ENCODE results near the gene PTPRG. TPM values are rescaled to one million over a fixed set of nuclear protein-coding genes. Genes with fewer than 3 reads are reported as not detected.

PTPRG gene
- total RNA-seq, 2 experiments from 2014 or later = 0.03 to 0.05 TPM

DNA sequence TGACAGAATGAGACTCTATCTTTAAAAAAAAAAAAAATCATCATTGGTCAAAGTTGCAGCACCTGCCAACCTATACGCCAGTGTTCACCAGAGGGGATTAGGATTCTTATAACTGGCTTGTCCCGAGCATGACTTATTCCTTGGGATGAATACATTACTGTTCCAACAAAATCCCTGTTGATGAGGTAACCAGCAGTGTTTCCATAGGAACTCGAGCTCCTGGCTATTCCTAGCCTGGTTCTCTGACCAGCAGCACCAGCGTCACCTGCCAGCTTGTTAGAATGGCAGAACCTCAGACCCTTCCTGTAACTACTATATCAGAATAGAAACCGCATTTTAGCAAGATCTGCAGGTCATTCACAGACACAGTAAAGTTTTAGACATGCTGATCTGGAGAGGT is 364.4 kb downstream of the PTPRG start:
- no peak overlapping the region for H3K4me3 Mint-ChIP-seq
- intact Hi-C loops (cut with DNase I, micrococcal nuclease) = no loop called here
- no peak for TF ChIP-seq CTCF (IDR thresholded peaks at IDR 0.05)
- Histone ChIP-seq H3K27ac (ENCODE audit: low read depth in 1 of 2, low read length in 2 of 2) (no peak overlapping the region), H3K27me3 (ENCODE audit: control insufficient read depth in 1 of 2, insufficient read depth in 2 of 2, low read length in 2 of 2) (no peaks in the 10 kb centered on the region), H3K4me3 (ENCODE audit: low read length) (no peak overlapping the region), H3K4me1 (ENCODE audit: insufficient read depth, low read length) (no peaks in the 10 kb centered on the region), H3K9me3 (ENCODE audit: control insufficient read depth in 1 of 2, insufficient read depth in 1 of 2, low read length in 2 of 2) (peaks cover 0 to 4% of the 10 kb centered on the region in 2 experiments), H3K36me3 (ENCODE audit: insufficient read depth, low read length) (no peaks in the 10 kb centered on the region)
- H3K36me3 Mint-ChIP-seq (ENCODE audit: low read depth) = no peaks in the 10 kb centered on the region
- H3K27ac Mint-ChIP-seq = no peak overlapping the region
- CTCF ChIA-PET = no interaction called here
- no peaks in the 10 kb centered on the region for H3K9me3 Mint-ChIP-seq
- ATAC-seq (ENCODE audit: poor library complexity) = no peak
- POLR2A ChIA-PET = no interaction called here
- H3K27me3 Mint-ChIP-seq = peaks cover 9% of the 10 kb centered on the region
- no peaks in the 10 kb centered on the region for H3K4me1 Mint-ChIP-seq (ENCODE audit: low read depth)
- DNase-seq = no peak

- H3K9me3 ChIP-seq (ENCODE audit: control insufficient read depth in 1 of 2, insufficient read depth in 1 of 2, low read length in 2 of 2) = peaks cover 0 to 6% of the 10 kb centered on the region in 2 experiments
- CTCF ChIA-PET = no interaction called here
- H3K36me3 Mint-ChIP-seq (ENCODE audit: low read depth) = no peaks in the 10 kb centered on the region
Measured at GRCh38 chr3:61926923-61927322, 365.6 kb downstream of the PTPRG start.

GRCh38 chr3:61927332-61927731 is 366.0 kb downstream of the PTPRG start:
- intact Hi-C loops (cut with DNase I, micrococcal nuclease) = no loop called here
- no peaks in the 10 kb centered on the region for H3K9me3 Mint-ChIP-seq
- peaks cover 9% of the 10 kb centered on the region for H3K27me3 Mint-ChIP-seq
- no peak overlapping the region for H3K4me3 ChIP-seq (ENCODE audit: low read length)
- H3K4me3 Mint-ChIP-seq = no peak overlapping the region
- peaks cover 0 to 6% of the 10 kb centered on the region in 2 experiments for H3K9me3 ChIP-seq (ENCODE audit: control insufficient read depth in 1 of 2, insufficient read depth in 1 of 2, low read length in 2 of 2)
- H3K4me1 Mint-ChIP-seq (ENCODE audit: low read depth) = no peaks in the 10 kb centered on the region
- no peaks in the 10 kb centered on the region for H3K36me3 Mint-ChIP-seq (ENCODE audit: low read depth)
- DNase-seq = no peak
- no peak for ATAC-seq (ENCODE audit: poor library complexity)
- H3K4me1 ChIP-seq (ENCODE audit: insufficient read depth, low read length) = no peaks in the 10 kb centered on the region
- no peaks in the 10 kb centered on the region for H3K27me3 ChIP-seq (ENCODE audit: control insufficient read depth in 1 of 2, insufficient read depth in 2 of 2, low read length in 2 of 2)
- no peaks in the 10 kb centered on the region for H3K36me3 ChIP-seq (ENCODE audit: insufficient read depth, low read length)
- H3K27ac Mint-ChIP-seq = no peak overlapping the region
- ChIA-PET POLR2A (no interaction called here), CTCF (no interaction called here)
- no peak for TF ChIP-seq CTCF (IDR thresholded peaks at IDR 0.05)
- no peak overlapping the region for H3K27ac ChIP-seq (ENCODE audit: low read depth in 1 of 2, low read length in 2 of 2)

More at GRCh38 chr3:61926923-61927322, 365.6 kb downstream of the PTPRG start:
- no peak for ATAC-seq (ENCODE audit: poor library complexity)
- H3K4me1 Mint-ChIP-seq (ENCODE audit: low read depth) = no peaks in the 10 kb centered on the region
- no peak for TF ChIP-seq CTCF (IDR thresholded peaks at IDR 0.05)
- DNase-seq = no peak
- no peaks in the 10 kb centered on the region for H3K4me1 ChIP-seq (ENCODE audit: insufficient read depth, low read length)
- no peaks in the 10 kb centered on the region for H3K36me3 ChIP-seq (ENCODE audit: insufficient read depth, low read length)
- no peak overlapping the region for H3K4me3 ChIP-seq (ENCODE audit: low read length)
- no peaks in the 10 kb centered on the region for H3K9me3 Mint-ChIP-seq
- POLR2A ChIA-PET = no interaction called here
- intact Hi-C loops (cut with DNase I, micrococcal nuclease) = no loop called here
- peaks cover 9% of the 10 kb centered on the region for H3K27me3 Mint-ChIP-seq
- no peak overlapping the region for H3K27ac ChIP-seq (ENCODE audit: low read depth in 1 of 2, low read length in 2 of 2)
- H3K27me3 ChIP-seq (ENCODE audit: control insufficient read depth in 1 of 2, insufficient read depth in 2 of 2, low read length in 2 of 2) = no peaks in the 10 kb centered on the region
- no peak overlapping the region for H3K27ac Mint-ChIP-seq
- no peak overlapping the region for H3K4me3 Mint-ChIP-seq

Data from CD4-positive, alpha-beta T cell (primary cell).